Trophoblast cell (in vitro differentiated cells and primary cell): ENCODE measurements around the gene RNF152.

Source experiments
- DNase-seq, 2 donors: peaks; one replicate each; pipeline ENCODE4 v3.0.0-alpha.2; 2016
- H2AFZ ChIP-seq: 2 replicates; pipeline ENCODE4 v1.6.1; 2013; ENCODE audit warnings: low read length, moderate library complexity, mild to moderate bottlenecking; ENCODE audit not compliant: insufficient read depth, poor library complexity
- H2AK5ac ChIP-seq: 2 replicates; pipeline ENCODE4 v1.6.1; 2013; ENCODE audit warnings: mild to moderate bottlenecking, low read length
- H2BK120ac ChIP-seq: 2 replicates; pipeline ENCODE4 v1.6.1; 2013; ENCODE audit warnings: low read length, mild to moderate bottlenecking, moderate library complexity; ENCODE audit not compliant: insufficient read depth, poor library complexity
- H2BK12ac ChIP-seq: 2 replicates; pipeline ENCODE4 v1.6.1; 2013; ENCODE audit warnings: mild to moderate bottlenecking, low read length, moderate library complexity
- H2BK5ac ChIP-seq: 2 replicates; pipeline ENCODE4 v1.6.1; 2013; ENCODE audit warnings: low read length, low read depth, moderate library complexity, mild to moderate bottlenecking; ENCODE audit not compliant: poor library complexity
- H3K14ac ChIP-seq: 2 replicates; pipeline ENCODE4 v1.6.1; 2013; ENCODE audit warnings: mild to moderate bottlenecking, low read length
- H3K18ac ChIP-seq: 2 replicates; pipeline ENCODE4 v1.6.1; 2013; ENCODE audit warnings: mild to moderate bottlenecking, low read length
- H3K23ac ChIP-seq: 2 replicates; pipeline ENCODE4 v1.6.1; 2013; ENCODE audit warnings: low read length
- H3K27ac ChIP-seq: 2 replicates; pipeline ENCODE4 v1.5.1; 2013; ENCODE audit warnings: low read depth, mild to moderate bottlenecking, inconsistent platforms, low read length, moderate library complexity
- H3K27me3 ChIP-seq: 2 replicates; pipeline ENCODE4 v1.6.1; 2013; ENCODE audit warnings: inconsistent platforms, mild to moderate bottlenecking, low read length, moderate library complexity; ENCODE audit not compliant: insufficient read depth
- H3K36me3 ChIP-seq, 2 experiments: 1 replicate in 1 of 2; 2 replicates in 1 of 2; pipeline ENCODE4 v1.6.1; 2013; ENCODE audit warnings: low read length in 2 of 2, mild to moderate bottlenecking in 2 of 2, moderate library complexity in 1 of 2; ENCODE audit not compliant: insufficient read depth in 2 of 2, control insufficient read depth in 1 of 2
- H3K4ac ChIP-seq: 2 replicates; pipeline ENCODE4 v1.6.1; 2013; ENCODE audit warnings: low read depth, mild to moderate bottlenecking, low read length, moderate library complexity
- H3K4me1 ChIP-seq, 2 experiments: 1 replicate in 1 of 2; 2 replicates in 1 of 2; pipeline ENCODE4 v1.6.1; 2013; ENCODE audit warnings: low read length in 2 of 2, mild to moderate bottlenecking in 2 of 2, moderate library complexity in 1 of 2; ENCODE audit not compliant: insufficient read depth in 2 of 2, control insufficient read depth in 1 of 2
- H3K4me2 ChIP-seq: 2 replicates; pipeline ENCODE4 v1.6.1; 2013; ENCODE audit warnings: inconsistent platforms, mild to moderate bottlenecking, low read length, moderate library complexity
- H3K4me3 ChIP-seq: 2 replicates; pipeline ENCODE4 v1.5.1; 2013; ENCODE audit warnings: mild to moderate bottlenecking, low read depth, low read length, inconsistent platforms
- H3K79me1 ChIP-seq: one replicate; pipeline ENCODE4 v1.6.1; 2013; ENCODE audit warnings: low read length
- H3K79me2 ChIP-seq: 2 replicates; pipeline ENCODE4 v1.6.1; 2013; ENCODE audit warnings: low read length, mild to moderate bottlenecking; ENCODE audit not compliant: control insufficient read depth, insufficient read depth, poor library complexity
- H3K9ac ChIP-seq: 2 replicates; pipeline ENCODE4 v1.6.1; 2013; ENCODE audit warnings: mild to moderate bottlenecking, low read length
- H3K9me3 ChIP-seq: 2 replicates; pipeline ENCODE4 v1.6.1; 2013; ENCODE audit warnings: low read depth, mild to moderate bottlenecking, control low read depth, inconsistent platforms, low read length; ENCODE audit not compliant: insufficient read depth
- H4K12ac ChIP-seq: 2 replicates; pipeline ENCODE4 v1.6.1; 2013; ENCODE audit warnings: low read depth, mild to moderate bottlenecking, low read length, moderate library complexity
- H4K8ac ChIP-seq: 2 replicates; pipeline ENCODE4 v1.6.1; 2013; ENCODE audit warnings: low read depth, mild to moderate bottlenecking, low read length, moderate library complexity
- H4K91ac ChIP-seq: one replicate; pipeline ENCODE4 v1.6.1; 2013; ENCODE audit warnings: low read depth, mild to moderate bottlenecking, low read length, moderate library complexity
- WGBS: extraction: QIAGEN DNeasy Blood & Tissue Kit; methylation state at CpG from one replicate; pipeline ENCODE4 v1.1.7; 2013; ENCODE audit warnings: missing lambda C conversion rate; ENCODE audit not compliant: insufficient read length, insufficient coverage; ENCODE audit errors: extremely low coverage; 5-methylcytosine and 5-hydroxymethylcytosine counted together

RNF152 gene

GRCh38 chr18:61833978-61834377, 58.8 kb downstream of the RNF152 start:
- Histone ChIP-seq H2AFZ (no peak overlapping the region), H2BK120ac (no peak overlapping the region), H3K4me2 (no peak overlapping the region), H4K12ac (no peak overlapping the region), H3K23ac (no peak overlapping the region), H2BK5ac (no peak overlapping the region), H3K4me1 (no peaks in the 10 kb centered on the region), H4K91ac (no peak overlapping the region), H4K8ac (no peak overlapping the region), H3K18ac (no peak overlapping the region), H3K9me3 (peaks cover 2% of the 10 kb centered on the region), H3K4me3 (no peak overlapping the region), H3K27ac (no peak overlapping the region), H3K79me1 (no peaks in the 10 kb centered on the region), H3K4ac (no peak overlapping the region), H2AK5ac (no peak overlapping the region), H3K36me3 (peaks cover 0 to 1% of the 10 kb centered on the region in 2 experiments), H3K9ac (no peak overlapping the region), H3K14ac (no peak overlapping the region), H3K27me3 (no peaks in the 10 kb centered on the region), H3K79me2 (no peaks in the 10 kb centered on the region), H2BK12ac (no peak overlapping the region)
- no peak for DNase-seq
- no CpG with 5 or more reads among the region's 4 CpGs for WGBS

- H3K79me1 ChIP-seq: no peaks in the 10 kb centered on the region
- H4K91ac ChIP-seq: no peak overlapping the region
- H3K14ac ChIP-seq: no peak overlapping the region
- no peak overlapping the region for H3K9ac ChIP-seq
- DNase-seq: no peak
- no peak overlapping the region for H2BK120ac ChIP-seq
- H3K18ac ChIP-seq: no peak overlapping the region
- H3K9me3 ChIP-seq: peaks cover 2% of the 10 kb centered on the region
- no peaks in the 10 kb centered on the region for H3K4me1 ChIP-seq
- H3K23ac ChIP-seq: no peak overlapping the region
- no peak overlapping the region for H3K4me2 ChIP-seq
- H3K79me2 ChIP-seq: no peaks in the 10 kb centered on the region
- no peak overlapping the region for H4K8ac ChIP-seq
- H3K4me3 ChIP-seq: no peak overlapping the region
- H2AK5ac ChIP-seq: no peak overlapping the region
- no CpG with 5 or more reads among the region's 5 CpGs for WGBS
- peaks cover 0 to 1% of the 10 kb centered on the region in 2 experiments for H3K36me3 ChIP-seq
- H4K12ac ChIP-seq: no peak overlapping the region
- H3K27me3 ChIP-seq: no peaks in the 10 kb centered on the region
- H2AFZ ChIP-seq: no peak overlapping the region
- no peak overlapping the region for H3K4ac ChIP-seq
- no peak overlapping the region for H3K27ac ChIP-seq
- no peak overlapping the region for H2BK12ac ChIP-seq
- H2BK5ac ChIP-seq: no peak overlapping the region
Observed at GRCh38 chr18:61833387-61833786, 59.4 kb downstream of the RNF152 start.

- Histone ChIP-seq H3K18ac (no peak overlapping the region), H3K79me1 (no peaks in the 10 kb centered on the region), H2AFZ (no peak overlapping the region), H2BK5ac (no peak overlapping the region), H4K91ac (no peak overlapping the region), H3K4me1 (no peaks in the 10 kb centered on the region), H3K23ac (no peak overlapping the region), H3K14ac (no peak overlapping the region), H3K4me3 (no peak overlapping the region), H3K27ac (no peak overlapping the region), H3K9me3 (peaks cover 2% of the 10 kb centered on the region), H3K4ac (no peak overlapping the region), H2AK5ac (no peak overlapping the region), H3K79me2 (no peaks in the 10 kb centered on the region), H2BK120ac (no peak overlapping the region), H2BK12ac (no peak overlapping the region), H3K4me2 (no peak overlapping the region), H4K8ac (no peak overlapping the region), H3K27me3 (no peaks in the 10 kb centered on the region), H3K36me3 (peaks cover 0 to 1% of the 10 kb centered on the region in 2 experiments), H3K9ac (no peak overlapping the region), H4K12ac (no peak overlapping the region)
- no peak for DNase-seq
- no CpG with 5 or more reads among the region's 2 CpGs for WGBS
Observed at GRCh38 chr18:61832858-61833257, 59.9 kb downstream of the RNF152 start.

GRCh38 chr18:61831071-61831470, 61.7 kb downstream of the RNF152 start:
- Histone ChIP-seq H3K4ac (no peak overlapping the region), H2BK12ac (no peak overlapping the region), H3K23ac (no peak overlapping the region), H3K27me3 (no peaks in the 10 kb centered on the region), H3K27ac (no peak overlapping the region), H3K4me1 (no peaks in the 10 kb centered on the region), H3K79me2 (no peaks in the 10 kb centered on the region), H3K36me3 (peaks cover 0 to 1% of the 10 kb centered on the region in 2 experiments), H3K79me1 (no peaks in the 10 kb centered on the region), H3K14ac (no peak overlapping the region), H3K18ac (no peak overlapping the region), H3K4me3 (no peak overlapping the region), H2BK120ac (no peak overlapping the region), H3K9me3 (peaks cover 2% of the 10 kb centered on the region), H2AK5ac (no peak overlapping the region), H4K91ac (no peak overlapping the region), H3K4me2 (no peak overlapping the region), H3K9ac (no peak overlapping the region), H2AFZ (no peak overlapping the region), H4K12ac (no peak overlapping the region), H2BK5ac (no peak overlapping the region), H4K8ac (no peak overlapping the region)
- WGBS: no CpG with 5 or more reads among the region's 6 CpGs
- DNase-seq: no peak
